ENCODE data around the gene LRP3.

- TF ChIP-seq CTCF (IDR thresholded peaks at IDR 0.05), result no peak
- no peak for TF ChIP-seq POLR2A (IDR thresholded peaks at IDR 0.05)
Measured at GRCh38 chr19:33220735-33221134, 26.6 kb downstream of the LRP3 start.
